GM18502 (cell line): ENCODE data around the gene TRMT1L.
A peak's percentile ranks its signal among the peaks of the same experiment; 100 is the strongest.
"Not testable (repeated sequence)": the region's sequence is repeated elsewhere in the genome, so short reads cannot be mapped to it uniquely, and the experiment has no call there.

Experiments used
- ATAC-seq: cut with Tn5 transposase; IDR thresholded peaks from one replicate; pipeline ENCODE4 v1.9.1; 2021; ENCODE audit warnings: mild to moderate bottlenecking; ENCODE audit not compliant: unreplicated experiment, poor library complexity

Gene TRMT1L, protein sequence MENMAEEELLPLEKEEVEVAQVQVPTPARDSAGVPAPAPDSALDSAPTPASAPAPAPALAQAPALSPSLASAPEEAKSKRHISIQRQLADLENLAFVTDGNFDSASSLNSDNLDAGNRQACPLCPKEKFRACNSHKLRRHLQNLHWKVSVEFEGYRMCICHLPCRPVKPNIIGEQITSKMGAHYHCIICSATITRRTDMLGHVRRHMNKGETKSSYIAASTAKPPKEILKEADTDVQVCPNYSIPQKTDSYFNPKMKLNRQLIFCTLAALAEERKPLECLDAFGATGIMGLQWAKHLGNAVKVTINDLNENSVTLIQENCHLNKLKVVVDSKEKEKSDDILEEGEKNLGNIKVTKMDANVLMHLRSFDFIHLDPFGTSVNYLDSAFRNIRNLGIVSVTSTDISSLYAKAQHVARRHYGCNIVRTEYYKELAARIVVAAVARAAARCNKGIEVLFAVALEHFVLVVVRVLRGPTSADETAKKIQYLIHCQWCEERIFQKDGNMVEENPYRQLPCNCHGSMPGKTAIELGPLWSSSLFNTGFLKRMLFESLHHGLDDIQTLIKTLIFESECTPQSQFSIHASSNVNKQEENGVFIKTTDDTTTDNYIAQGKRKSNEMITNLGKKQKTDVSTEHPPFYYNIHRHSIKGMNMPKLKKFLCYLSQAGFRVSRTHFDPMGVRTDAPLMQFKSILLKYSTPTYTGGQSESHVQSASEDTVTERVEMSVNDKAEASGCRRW

DNA sequence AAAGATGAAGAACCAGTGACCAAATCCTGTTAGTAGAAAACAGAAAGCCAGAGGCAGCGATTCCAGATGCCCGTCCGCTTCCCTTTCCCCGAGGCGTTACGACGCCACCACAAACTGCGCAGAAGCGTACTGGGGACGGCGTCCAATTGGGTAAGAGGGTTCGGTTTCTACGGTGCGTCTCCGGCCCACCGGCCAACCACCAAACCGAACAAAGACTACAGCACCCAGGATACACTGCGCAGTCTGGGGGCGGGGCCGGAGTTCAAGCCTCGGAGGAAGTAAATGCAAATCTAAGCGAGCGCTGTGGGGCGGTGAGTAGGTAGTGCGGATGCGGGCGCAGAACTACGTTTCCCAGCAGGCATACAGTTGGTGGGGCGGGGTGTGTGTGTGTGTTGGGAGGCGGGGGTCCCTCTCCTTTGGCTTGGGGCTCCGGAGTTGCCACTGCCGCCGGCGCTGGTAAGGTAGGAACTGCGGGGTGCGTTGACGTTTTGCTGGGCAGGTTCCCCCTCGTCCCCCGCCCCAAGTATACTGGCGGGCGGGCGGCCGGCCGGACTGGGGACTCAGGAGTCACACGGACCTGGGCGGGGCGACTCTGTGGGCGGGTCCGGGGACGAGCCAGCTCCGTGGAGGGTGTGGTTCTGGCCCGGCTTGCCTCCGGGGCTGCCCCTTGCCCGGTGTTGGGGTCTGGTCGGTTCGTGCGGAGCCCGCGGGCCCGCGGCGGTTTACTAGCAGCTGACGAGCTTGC lies at the start of gene TRMT1L, which contains the start of gene SWT1:
TSS of gene TRMT1L (minus strand) at position 100 of the 745 bp plus-strand sequence. CDS start 241 bp downstream, outside the sequence.
TSS of gene SWT1 (plus strand) at position 314 of the 745 bp plus-strand sequence. CDS start 3,675 bp downstream, outside the sequence.
- ATAC-seq, result peak; percentile 94

DNA sequence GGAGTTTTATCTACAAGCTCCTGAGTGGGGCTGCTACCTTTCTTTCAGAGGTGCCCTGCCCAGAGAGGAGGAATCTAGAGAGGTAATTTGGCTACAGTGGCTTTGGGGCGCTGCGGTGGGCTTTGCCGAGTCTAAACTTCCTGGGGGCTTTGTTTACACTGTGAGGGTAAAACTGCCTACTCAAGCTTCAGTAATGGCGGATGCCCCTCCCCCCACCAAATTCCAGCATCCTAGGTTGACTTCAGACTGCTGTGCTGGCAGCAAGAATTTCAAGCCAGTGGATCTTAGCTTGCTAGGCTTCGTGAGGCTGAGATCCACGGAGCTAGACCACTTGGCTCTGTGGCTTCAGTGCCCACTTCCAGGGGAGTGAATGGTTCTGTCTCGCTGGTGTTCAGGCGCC lies 44.1 kb upstream of the TRMT1L start:
- no peak for ATAC-seq

DNA sequence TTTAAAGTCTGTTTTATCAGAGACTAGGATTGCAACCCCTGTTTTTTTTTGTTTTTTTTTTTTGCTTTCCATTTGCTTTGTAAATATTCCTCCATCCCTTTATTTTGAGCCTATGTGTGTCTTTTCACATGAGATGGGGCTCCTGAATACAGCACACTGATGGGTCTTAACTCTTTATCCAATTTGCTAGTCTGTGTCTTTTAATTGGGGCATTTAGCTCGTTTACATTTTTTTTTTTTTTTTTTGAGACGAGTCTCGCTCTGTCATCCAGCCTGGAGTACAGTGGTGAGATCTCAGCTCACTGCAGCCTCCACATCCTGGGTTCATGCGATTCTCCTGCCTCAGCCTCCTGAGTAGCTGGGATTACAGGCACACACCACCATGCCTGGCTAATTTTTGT lies 42.0 kb upstream of the TRMT1L start:
- not testable (repeated sequence) for ATAC-seq

- no peak for ATAC-seq
Observed at GRCh38 chr1:185193756-185194155, 37.0 kb upstream of the TRMT1L start.

GRCh38 chr1:185170291-185170848 lies 13.6 kb upstream of the TRMT1L start:
- ATAC-seq, result peak; percentile 92

DNA sequence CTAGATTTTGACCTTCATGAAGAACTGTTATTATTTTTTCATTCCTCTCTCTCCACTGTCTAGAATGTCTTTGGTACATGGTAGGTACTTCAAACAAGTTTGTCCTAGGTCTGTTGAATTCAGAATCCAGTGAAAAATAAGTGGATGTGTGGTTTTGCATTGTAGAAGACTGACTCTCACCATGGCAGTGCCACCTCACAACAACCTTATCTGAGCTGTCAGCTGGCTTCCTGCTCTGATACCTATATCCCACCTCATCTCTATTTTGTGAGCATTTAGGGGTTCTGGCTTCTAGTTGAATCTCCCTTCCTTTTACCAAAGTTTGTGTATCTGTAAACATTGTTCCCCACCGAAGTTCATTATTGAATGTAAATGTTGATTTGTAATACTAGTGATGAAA lies 9.4 kb upstream of the TRMT1L start:
- no peak for ATAC-seq

GRCh38 chr1:185162491-185162890 lies 5.7 kb upstream of the TRMT1L start:
- ATAC-seq, result no peak

GRCh38 chr1:185159966-185160365 lies 3.2 kb upstream of the TRMT1L start:
- no peak for ATAC-seq

- no peak for ATAC-seq
Observed at GRCh38 chr1:185158800-185159199, 2.0 kb upstream of the TRMT1L start.

- ATAC-seq, result no peak
Observed at GRCh38 chr1:185157599-185158412, 1.1 kb upstream of the TRMT1L start.

DNA sequence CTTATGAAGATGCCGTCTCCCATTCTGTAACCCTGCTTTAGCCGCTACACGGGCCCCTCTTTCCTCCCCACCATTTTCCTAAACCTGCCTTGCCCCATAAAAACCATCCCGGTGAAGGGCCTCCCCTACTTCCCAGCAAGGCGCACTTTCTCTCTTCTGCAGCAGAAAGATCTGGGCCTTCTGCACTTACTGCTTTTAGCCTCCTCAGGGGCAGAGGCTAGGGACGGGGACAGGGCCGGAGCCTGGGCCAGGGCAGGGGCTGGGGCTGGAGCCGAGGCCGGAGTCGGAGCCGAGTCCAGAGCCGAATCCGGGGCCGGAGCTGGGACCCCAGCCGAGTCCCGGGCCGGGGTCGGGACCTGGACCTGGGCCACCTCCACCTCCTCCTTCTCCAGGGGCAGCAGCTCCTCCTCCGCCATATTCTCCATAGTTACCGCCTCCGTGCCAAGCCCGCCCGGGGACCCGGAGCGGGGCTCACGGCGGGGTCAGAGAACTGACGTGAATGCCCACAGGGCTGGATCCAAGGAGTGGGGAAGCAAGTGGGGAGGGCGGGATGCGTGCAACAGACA lies 382 bp downstream of the TRMT1L start:
- ATAC-seq, result peak; percentile 37

DNA sequence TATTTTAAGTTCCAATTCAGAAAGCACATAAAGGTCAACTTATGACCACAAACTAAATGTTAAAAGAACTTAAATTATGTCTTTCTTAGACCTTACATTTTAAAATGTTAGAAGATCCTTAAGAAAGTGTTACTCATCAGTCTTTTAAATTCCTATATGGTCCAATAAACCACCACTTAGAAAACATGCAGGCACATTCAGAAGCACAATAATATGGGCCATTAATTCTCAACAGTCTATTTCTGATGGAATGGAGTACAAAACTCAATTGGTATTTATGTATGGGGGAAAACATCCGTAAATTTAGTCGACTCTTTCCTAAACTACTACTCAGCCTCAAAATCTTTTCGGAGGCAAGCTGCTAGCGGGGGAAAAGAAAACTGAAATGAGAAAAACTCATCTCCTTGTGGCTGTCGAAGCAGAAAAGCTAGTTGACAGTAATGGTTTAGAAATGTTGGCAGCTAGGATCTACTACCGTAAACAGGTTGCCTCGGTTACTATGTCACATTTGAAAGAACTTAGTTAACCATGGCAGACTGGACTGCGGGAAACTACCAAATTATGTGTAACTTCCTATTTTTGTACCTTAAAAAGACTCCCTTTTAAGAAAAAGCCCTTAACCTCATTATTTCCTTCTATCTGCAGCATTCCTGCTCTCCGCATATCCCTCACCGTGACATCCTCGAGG lies 1.0 kb downstream of the TRMT1L start:
- no peak for ATAC-seq

- ATAC-seq, result no peak
Observed at GRCh38 chr1:185154912-185155513, 1.7 kb downstream of the TRMT1L start.

GRCh38 chr1:185152187-185152767 lies 4.5 kb downstream of the TRMT1L start:
- ATAC-seq, result no peak

- no peak for ATAC-seq
Observed at GRCh38 chr1:185151215-185151614, 5.5 kb downstream of the TRMT1L start.

GRCh38 chr1:185144233-185144632 lies 12.5 kb downstream of the TRMT1L start:
- no peak for ATAC-seq

DNA sequence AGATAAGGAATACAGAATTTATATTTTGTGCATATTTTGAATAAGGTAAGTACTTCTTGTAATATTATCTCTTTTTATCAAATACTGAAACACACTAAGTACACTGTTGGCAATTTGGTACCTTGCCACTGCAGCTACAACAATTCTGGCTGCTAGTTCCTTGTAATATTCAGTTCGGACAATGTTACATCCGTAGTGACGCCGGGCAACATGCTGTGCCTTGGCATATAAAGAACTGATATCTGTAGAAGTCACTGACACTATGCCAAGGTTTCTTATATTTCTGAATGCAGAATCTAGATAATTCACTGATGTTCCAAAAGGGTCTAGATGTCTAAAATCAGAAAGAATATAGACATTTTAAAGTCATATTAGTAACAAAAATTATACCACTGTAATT lies 17.5 kb downstream of the TRMT1L start:
- no peak for ATAC-seq
